AG10803 (cell line): Measurements from ENCODE around the gene COL16A1.

Source experiments
- DNase-seq: peaks from one replicate; pipeline ENCODE4 v3.0.0; 2010; ENCODE audit warnings: low read depth
- H3K4me3 ChIP-seq: 2 replicates; pipeline ENCODE4 v1.5.1; 2011; ENCODE audit warnings: mild to moderate bottlenecking, low read length, control low read depth
- TF ChIP-seq, protein P1 (sequence below): conservative IDR thresholded peaks from 2 replicates; pipeline ENCODE4 v1.5.1; 2011; ENCODE audit warnings: mild to moderate bottlenecking, low read length, control low read depth, inconsistent platforms

Gene COL16A1

DNA sequence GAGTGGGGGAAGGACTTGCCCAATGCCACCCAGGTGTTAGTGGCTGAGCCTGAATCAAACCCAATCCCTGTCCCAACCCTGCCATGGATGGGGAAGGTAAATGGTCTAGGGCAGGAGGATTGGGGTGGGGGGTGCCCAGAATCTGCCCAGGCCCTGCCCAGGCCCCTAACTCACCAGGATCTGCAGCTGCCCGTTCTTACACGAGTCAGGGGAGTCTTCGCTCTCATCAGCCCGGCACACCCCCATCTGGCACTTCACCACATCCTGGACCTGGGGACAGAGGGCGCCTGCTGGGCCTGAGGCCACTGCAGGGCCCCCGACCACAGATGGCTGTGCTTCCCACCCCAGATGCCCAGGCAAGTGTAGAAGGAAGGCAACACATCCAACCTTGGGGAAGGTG, 28.5 kb upstream of the COL16A1 start:
- H3K4me3 ChIP-seq: no peak overlapping the region
- DNase-seq: no peak
- TF ChIP-seq, protein P1, sequence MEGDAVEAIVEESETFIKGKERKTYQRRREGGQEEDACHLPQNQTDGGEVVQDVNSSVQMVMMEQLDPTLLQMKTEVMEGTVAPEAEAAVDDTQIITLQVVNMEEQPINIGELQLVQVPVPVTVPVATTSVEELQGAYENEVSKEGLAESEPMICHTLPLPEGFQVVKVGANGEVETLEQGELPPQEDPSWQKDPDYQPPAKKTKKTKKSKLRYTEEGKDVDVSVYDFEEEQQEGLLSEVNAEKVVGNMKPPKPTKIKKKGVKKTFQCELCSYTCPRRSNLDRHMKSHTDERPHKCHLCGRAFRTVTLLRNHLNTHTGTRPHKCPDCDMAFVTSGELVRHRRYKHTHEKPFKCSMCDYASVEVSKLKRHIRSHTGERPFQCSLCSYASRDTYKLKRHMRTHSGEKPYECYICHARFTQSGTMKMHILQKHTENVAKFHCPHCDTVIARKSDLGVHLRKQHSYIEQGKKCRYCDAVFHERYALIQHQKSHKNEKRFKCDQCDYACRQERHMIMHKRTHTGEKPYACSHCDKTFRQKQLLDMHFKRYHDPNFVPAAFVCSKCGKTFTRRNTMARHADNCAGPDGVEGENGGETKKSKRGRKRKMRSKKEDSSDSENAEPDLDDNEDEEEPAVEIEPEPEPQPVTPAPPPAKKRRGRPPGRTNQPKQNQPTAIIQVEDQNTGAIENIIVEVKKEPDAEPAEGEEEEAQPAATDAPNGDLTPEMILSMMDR: no peak

DNA sequence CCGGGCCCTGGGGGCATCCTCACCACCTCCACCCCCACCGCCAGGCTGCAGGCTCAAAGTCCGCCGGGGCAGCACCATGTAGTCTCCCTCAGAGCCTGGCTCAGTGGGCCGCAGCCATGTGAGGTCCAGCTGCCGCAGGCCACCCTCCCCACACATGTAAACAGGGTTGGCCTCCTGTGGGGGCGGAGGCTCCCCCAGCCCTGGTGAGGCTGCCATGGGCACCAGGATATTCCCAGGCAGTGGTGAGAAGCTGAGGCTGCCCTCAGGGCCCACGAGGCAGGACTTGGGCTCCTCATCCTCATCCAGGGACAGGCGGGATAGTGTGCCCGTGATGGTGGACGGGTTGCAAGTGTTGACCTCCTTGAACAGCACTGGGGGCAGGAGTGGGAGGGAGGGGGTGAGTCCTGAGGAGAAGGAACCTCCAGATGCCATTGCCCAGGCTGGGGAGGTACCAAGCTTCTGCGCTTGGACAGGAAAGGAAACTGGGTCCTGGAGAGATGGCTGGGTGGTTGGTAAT, 27.3 kb upstream of the COL16A1 start:
- DNase-seq: no peak
- TF ChIP-seq, protein P1: no peak
- H3K4me3 ChIP-seq: no peak overlapping the region

DNA sequence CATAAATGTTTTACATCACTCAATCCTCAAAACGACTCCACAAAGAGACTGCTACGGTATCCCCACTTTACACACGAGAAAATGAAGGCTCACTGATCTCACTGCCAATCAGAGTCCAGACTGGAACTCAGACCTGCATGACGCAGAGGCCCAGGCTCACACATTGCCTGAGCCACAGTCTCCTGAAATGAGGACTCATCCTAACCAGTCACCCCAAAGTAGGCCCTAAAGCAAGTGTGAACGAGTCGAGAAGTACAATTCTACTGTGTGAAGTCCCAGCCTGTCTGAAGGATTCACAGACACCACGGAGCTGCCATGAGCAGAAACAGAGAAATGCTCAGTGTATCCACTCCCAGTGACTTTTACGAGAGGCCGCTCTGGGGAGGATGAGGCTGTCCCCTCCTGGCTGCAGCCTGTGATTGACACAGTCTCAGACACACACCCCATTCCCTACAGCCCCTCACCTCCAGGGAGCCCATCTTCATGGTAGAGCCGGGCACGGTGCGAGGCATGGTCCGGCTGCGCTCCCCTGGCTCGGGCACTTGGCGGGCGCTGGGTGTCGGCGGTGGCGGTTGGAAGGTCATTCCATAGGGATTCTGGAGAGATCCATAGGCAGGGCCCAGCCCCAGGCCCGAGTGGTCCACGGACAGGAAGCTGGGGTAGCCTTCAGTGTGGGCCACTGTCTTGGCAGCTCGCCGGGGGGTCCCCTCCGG, 26.7 kb upstream of the COL16A1 start:
- TF ChIP-seq, protein P1: no peak
- H3K4me3 ChIP-seq: no peak overlapping the region
- DNase-seq: no peak

DNA sequence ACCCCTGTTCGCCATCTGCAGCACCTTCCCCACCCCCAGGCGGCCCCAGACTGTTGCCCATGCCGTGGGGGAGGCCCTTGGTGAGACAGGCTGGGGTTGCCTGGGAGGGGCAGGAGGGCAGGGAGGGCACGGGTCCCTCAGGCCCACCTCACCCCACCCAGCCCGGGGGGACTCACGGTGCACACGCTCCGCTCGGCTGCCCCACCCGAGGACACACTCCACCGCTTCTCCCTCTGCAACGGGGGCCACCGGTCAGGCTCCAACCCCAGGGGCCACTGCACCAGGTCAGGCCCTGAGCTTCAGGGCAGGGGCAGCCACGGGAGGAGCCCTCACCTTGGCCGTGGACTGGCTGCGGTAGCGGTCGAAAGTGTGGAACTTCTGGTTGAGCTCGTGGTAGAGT, 24.0 kb upstream of the COL16A1 start:
- TF ChIP-seq, protein P1: no peak
- no peak overlapping the region for H3K4me3 ChIP-seq
- no peak for DNase-seq

DNA sequence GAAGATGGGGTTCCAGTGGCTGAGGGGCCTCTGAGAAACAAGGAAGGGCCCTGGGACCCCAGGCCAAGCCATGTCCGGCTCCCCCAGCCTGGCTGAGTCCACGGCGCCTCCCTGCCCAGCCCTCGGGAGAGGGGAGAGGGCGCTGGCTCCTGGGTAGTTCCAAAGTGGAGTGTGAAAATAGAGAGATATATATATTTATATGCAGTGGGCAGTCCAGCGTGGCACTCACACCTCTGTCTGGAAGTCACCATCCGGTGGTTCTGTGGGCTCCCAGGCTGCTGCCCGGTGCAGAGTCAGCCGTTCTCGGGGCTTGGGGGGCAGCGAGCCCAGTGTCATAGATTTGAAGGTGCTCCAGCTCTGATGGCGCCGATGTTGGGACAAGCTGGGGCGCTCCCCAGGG, 23.4 kb upstream of the COL16A1 start:
- TF ChIP-seq, protein P1: no peak

DNA sequence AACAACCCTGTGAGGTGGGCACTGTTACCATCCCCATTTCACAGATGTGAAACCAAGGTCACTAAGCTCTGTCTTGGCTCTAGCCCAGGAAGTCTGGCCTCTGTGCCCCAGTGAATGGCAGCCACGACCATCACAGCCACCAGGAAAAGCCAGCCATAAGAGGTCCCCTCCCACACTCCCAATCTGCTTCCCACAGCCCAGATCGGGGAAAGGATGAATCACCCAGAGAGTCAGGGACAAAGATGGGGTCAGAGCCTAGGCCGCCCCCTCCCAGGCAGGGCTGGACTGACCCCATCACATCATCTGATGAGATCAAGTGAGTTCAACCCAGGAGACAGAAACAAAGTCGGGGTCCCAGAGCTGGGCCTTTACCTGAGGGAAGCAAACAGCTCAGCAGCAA, 22.9 kb upstream of the COL16A1 start:
- DNase-seq: no peak
- H3K4me3 ChIP-seq: no peak overlapping the region
- TF ChIP-seq, protein P1: no peak

More for the DNA sequence above, 23.4 kb upstream of the COL16A1 start:
- H3K4me3 ChIP-seq: no peak overlapping the region
- DNase-seq: no peak
